Type B pancreatic cell (in vitro differentiated cells): ENCODE results near the gene CGB3. TPM values are rescaled to one million over a fixed set of nuclear protein-coding genes. Genes with fewer than 3 reads are reported as not detected.

ENCODE experiments used
- DNase-seq: peaks from one replicate; pipeline ENCODE4 v3.0.0; 2021; ENCODE audit warnings: mixed read lengths; ENCODE audit not compliant: unreplicated experiment; ENCODE audit errors: extremely low spot score
- H3K27ac Mint-ChIP-seq: 2 replicates; pipeline ENCODE4 v1.8.0; 2021; ENCODE audit warnings: mild to moderate bottlenecking, mixed read lengths
- H3K27me3 Mint-ChIP-seq: 2 replicates; pipeline ENCODE4 v1.8.0; 2021; ENCODE audit warnings: mixed read lengths
- H3K36me3 Mint-ChIP-seq: 2 replicates; pipeline ENCODE4 v1.8.0; 2021; ENCODE audit warnings: mixed read lengths
- H3K4me1 Mint-ChIP-seq: one replicate; pipeline ENCODE4 v1.8.0; 2021; ENCODE audit warnings: mixed read lengths; ENCODE audit not compliant: unreplicated experiment
- H3K4me3 Mint-ChIP-seq: 2 replicates; pipeline ENCODE4 v1.8.0; 2021; ENCODE audit warnings: mild to moderate bottlenecking, mixed read lengths
- H3K9me3 Mint-ChIP-seq: 2 replicates; pipeline ENCODE4 v1.8.0; 2021; ENCODE audit warnings: mixed read lengths
- CTCF ChIP-seq: fragments of 200-600 bp; sonication (generic); conservative IDR thresholded peaks from 2 replicates; pipeline ENCODE4 v1.5.0; 2021; ENCODE audit warnings: antibody characterized with exemption, mild to moderate bottlenecking
- total RNA-seq: library from RNA; stranded (reverse); gene quantifications from 2 replicates; pipeline ENCODE4 v1.2.1, GENCODE V29; 2021; ENCODE audit warnings: low replicate concordance

Gene CGB3
- total RNA-seq, 1 donor from 2014 or later = not detected

GRCh38 chr19:49064768-49065611 is 40.9 kb upstream of the CGB3 start, which contains the start of gene NTF4:
TSS of gene NTF4 (minus strand) at chr19:49064818. CDS start at chr19:49061997, 2,821 bp downstream.
- Mint-ChIP-seq H3K4me1 (peaks cover 20% of the 10 kb centered on the region), H3K27ac (no peak within 1 kb of the TSS), H3K4me3 (peak within 1 kb of the TSS; percentile 67), H3K36me3 (no peaks in the 10 kb centered on the region), H3K9me3 (peaks cover 5% of the 10 kb centered on the region), H3K27me3 (peaks cover 38% of the 10 kb centered on the region)
- no peak for TF ChIP-seq CTCF
- peak; percentile 78 for DNase-seq

DNA sequence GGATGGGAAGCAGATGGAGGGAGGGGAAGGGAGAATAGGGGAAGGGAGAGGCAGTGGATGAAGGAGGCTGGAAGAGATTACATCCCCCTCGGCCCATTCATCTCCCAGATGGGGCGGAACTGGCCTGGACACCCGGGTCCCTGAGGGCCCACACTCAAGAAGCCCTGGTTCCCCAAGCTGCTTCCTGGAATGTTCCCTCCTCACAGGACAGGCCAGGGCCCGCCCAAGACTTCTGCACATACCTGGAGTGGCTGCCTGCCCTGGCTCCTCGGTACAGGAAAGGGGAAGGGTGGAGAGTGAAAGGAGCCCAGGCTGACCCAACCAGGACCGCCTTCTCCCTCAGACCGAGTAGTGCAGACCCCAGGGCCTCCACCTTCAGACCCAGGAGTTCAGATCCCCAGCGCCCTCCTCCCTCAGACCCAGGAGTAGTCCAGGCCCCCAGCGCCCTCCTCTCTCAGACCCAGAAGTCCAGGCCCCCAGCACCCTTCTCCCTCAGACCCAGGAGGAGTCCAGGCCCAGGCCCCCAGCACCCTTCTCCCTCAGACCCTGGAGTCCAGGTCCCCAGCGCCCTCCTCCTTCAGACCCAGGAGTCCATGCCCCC is 40.0 kb upstream of the CGB3 start:
- no peak for TF ChIP-seq CTCF
- Mint-ChIP-seq H3K27ac (no peak overlapping the region), H3K4me1 (peaks cover 24% of the 10 kb centered on the region)

GRCh38 chr19:49061445-49061844 is 37.3 kb upstream of the CGB3 start:
- Mint-ChIP-seq H3K27me3 (peaks cover 37% of the 10 kb centered on the region), H3K27ac (no peak overlapping the region), H3K36me3 (no peaks in the 10 kb centered on the region), H3K4me3 (no peak overlapping the region), H3K9me3 (no peaks in the 10 kb centered on the region), H3K4me1 (peaks cover 23% of the 10 kb centered on the region)
- TF ChIP-seq CTCF = no peak
- DNase-seq = no peak

More for the DNA sequence above, 40.0 kb upstream of the CGB3 start:
- peaks cover 35% of the 10 kb centered on the region for H3K27me3 Mint-ChIP-seq
- H3K36me3 Mint-ChIP-seq = no peaks in the 10 kb centered on the region
- DNase-seq = no peak
- H3K9me3 Mint-ChIP-seq = no peaks in the 10 kb centered on the region
- peak overlapping the region; percentile 67 for H3K4me3 Mint-ChIP-seq

DNA sequence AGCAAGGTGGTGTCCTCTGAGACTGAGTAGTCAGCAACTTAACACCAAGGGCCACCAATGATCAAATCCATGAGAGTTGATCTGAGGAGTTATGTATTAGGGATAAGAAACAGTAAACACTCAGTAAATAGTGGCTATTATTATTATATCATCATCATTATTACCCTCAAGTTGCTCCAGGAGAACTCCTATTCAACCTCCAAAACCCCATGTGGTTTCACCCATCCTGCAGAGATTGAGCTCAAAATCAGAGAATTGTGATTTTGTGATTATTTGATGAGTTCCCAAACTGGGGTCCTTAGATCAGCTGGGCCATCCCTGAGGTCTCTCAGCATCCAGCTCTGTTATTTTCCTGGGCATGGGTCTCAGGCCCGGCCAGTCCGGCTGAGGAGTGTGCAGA is 36.9 kb upstream of the CGB3 start:
- H3K36me3 Mint-ChIP-seq = no peaks in the 10 kb centered on the region
- H3K27ac Mint-ChIP-seq = peak overlapping the region; percentile 15
- H3K9me3 Mint-ChIP-seq = no peaks in the 10 kb centered on the region
- no peak for TF ChIP-seq CTCF
- H3K27me3 Mint-ChIP-seq = peaks cover 35% of the 10 kb centered on the region
- H3K4me3 Mint-ChIP-seq = no peak overlapping the region
- peaks cover 22% of the 10 kb centered on the region for H3K4me1 Mint-ChIP-seq
- no peak for DNase-seq

GRCh38 chr19:49059053-49059452 is 34.9 kb upstream of the CGB3 start:
- peak overlapping the region; percentile 6 for H3K4me3 Mint-ChIP-seq
- H3K27ac Mint-ChIP-seq = no peak overlapping the region
- no peak for DNase-seq
- no peaks in the 10 kb centered on the region for H3K9me3 Mint-ChIP-seq
- peaks cover 15% of the 10 kb centered on the region for H3K4me1 Mint-ChIP-seq
- no peak for TF ChIP-seq CTCF
- H3K36me3 Mint-ChIP-seq = no peaks in the 10 kb centered on the region
- H3K27me3 Mint-ChIP-seq = peaks cover 31% of the 10 kb centered on the region
